HepG2 (cell line): Measurements from ENCODE around the gene ATRAID. TPM values are rescaled to one million over a fixed set of nuclear protein-coding genes. Genes with fewer than 3 reads are reported as not detected.
A peak's percentile ranks its signal among the peaks of the same experiment; 100 is the strongest.

Source experiments
- AHR ChIP-seq: IDR thresholded peaks from 2 replicates; pipeline ENCODE4 v1.6.1; 2018; ENCODE audit warnings: missing genetic modification reagents, missing compliant biosample characterization
- ARNT ChIP-seq: fragments of 450-650 bp; IDR thresholded peaks from 2 replicates; pipeline ENCODE4 v1.6.1; 2017
- GTF2F1 ChIP-seq: fragments of 150-350 bp; IDR thresholded peaks from 2 replicates; pipeline ENCODE4 v1.6.1; 2014; ENCODE audit warnings: low read length
- HDAC6 ChIP-seq: fragments of 200-600 bp; sonication (generic); IDR thresholded peaks from 2 replicates; pipeline ENCODE4 v1.7.0; 2017; ENCODE audit warnings: mild to moderate bottlenecking, antibody characterized with exemption, low read length, low read depth
- KDM1A ChIP-seq: IDR thresholded peaks from 2 replicates; pipeline ENCODE4 v1.6.1; 2016; ENCODE audit warnings: missing compliant biosample characterization
- KDM3A ChIP-seq: IDR thresholded peaks from 2 replicates; pipeline ENCODE4 v1.6.1; 2018; ENCODE audit warnings: low read depth, missing compliant biosample characterization
- MAFF ChIP-seq: IDR thresholded peaks from 2 replicates; pipeline ENCODE4 v1.6.1; 2011; ENCODE audit warnings: low read depth, low read length, improper control_type of control experiment
- MTF1 ChIP-seq: sonication (generic); formaldehyde crosslinking; IDR thresholded peaks from 2 replicates; pipeline ENCODE4 v1.5.0; 2020; ENCODE audit warnings: missing genetic modification reagents
- ONECUT2 ChIP-seq: sonication (generic); formaldehyde crosslinking; IDR thresholded peaks from 2 replicates; pipeline ENCODE4 v1.4.0; 2020; ENCODE audit warnings: missing genetic modification reagents
- SMAD9 ChIP-seq: sonication (generic); formaldehyde crosslinking; IDR thresholded peaks from 2 replicates; pipeline ENCODE4 v1.5.1; 2020; ENCODE audit warnings: mild to moderate bottlenecking, missing genetic modification reagents
- STAT5B ChIP-seq: sonication (generic); formaldehyde crosslinking; IDR thresholded peaks from 2 replicates; pipeline ENCODE4 v1.4.0; 2020; ENCODE audit warnings: missing genetic modification reagents
- TBP ChIP-seq: sonication (generic); formaldehyde crosslinking; IDR thresholded peaks from 2 replicates; pipeline ENCODE4 v1.5.0; 2020; ENCODE audit warnings: missing genetic modification reagents
- ZMYM2 ChIP-seq: sonication (generic); formaldehyde crosslinking; IDR thresholded peaks from 2 replicates; pipeline ENCODE4 v1.8.0; 2022; ENCODE audit warnings: mild to moderate bottlenecking, missing genetic modification reagents
- ZNF251 ChIP-seq: sonication (generic); formaldehyde crosslinking; IDR thresholded peaks from 2 replicates; pipeline ENCODE4 v1.9.0; 2021; ENCODE audit warnings: mild to moderate bottlenecking, missing genetic modification reagents
- ZNF282 ChIP-seq: fragments of 450-650 bp; IDR thresholded peaks from 2 replicates; pipeline ENCODE4 v1.6.1; 2018; ENCODE audit not compliant: partially characterized antibody
- ZNF34 ChIP-seq: sonication (generic); formaldehyde crosslinking; IDR thresholded peaks from 2 replicates; pipeline ENCODE4 v1.4.0; 2020; ENCODE audit warnings: mild to moderate bottlenecking, missing genetic modification reagents, borderline replicate concordance
- ZNF703 ChIP-seq: sonication (generic); formaldehyde crosslinking; IDR thresholded peaks from 2 replicates; pipeline ENCODE4 v1.5.1; 2020; ENCODE audit warnings: missing genetic modification reagents, mild to moderate bottlenecking, moderate library complexity, borderline replicate concordance
- polyA plus RNA-seq, 8 experiments: library from polyadenylated mRNA; depleted of rRNA in 3 of 8; stranded (reverse) in 7 of 8; unstranded in 1 of 8; fragments of >200 nt; fragmentation: Illumina TruSeq in 4 of 8; extraction: Trizol in 4 of 8; gene quantifications; 2 replicates each; pipeline versions ENCODE4 v1.2.1 to v1.2.3, GENCODE V29; 2011 to 2016; ENCODE audit warnings: low read depth in 4 of 8, missing spikeins in 1 of 8, mixed read lengths in 1 of 8; ENCODE audit not compliant: insufficient read depth in 1 of 8
- total RNA-seq, 5 experiments: library from RNA; depleted of rRNA; stranded (reverse); fragments of >200 nt; fragmentation: Illumina TruSeq; extraction: Trizol; gene quantifications; 2 replicates each; pipeline ENCODE4 v1.2.3, GENCODE V29; 2016; ENCODE audit warnings: low read depth in 1 of 5
- TF ChIP-seq, protein P1 (sequence below): sonication (generic); formaldehyde crosslinking; IDR thresholded peaks from 2 replicates; pipeline ENCODE4 v1.9.0; 2021; ENCODE audit warnings: missing genetic modification reagents, borderline replicate concordance
- TF ChIP-seq, protein P2 (sequence below): sonication (generic); formaldehyde crosslinking; IDR thresholded peaks from 2 replicates; pipeline ENCODE4 v1.5.0; 2020; ENCODE audit warnings: mild to moderate bottlenecking, missing genetic modification reagents

The ATRAID gene
- total and polyA plus RNA-seq, 2 of the 13 experiments (the other 11 are each of a cell fraction or from before 2014, with no cell fraction given), result 207 to 382 TPM

DNA sequence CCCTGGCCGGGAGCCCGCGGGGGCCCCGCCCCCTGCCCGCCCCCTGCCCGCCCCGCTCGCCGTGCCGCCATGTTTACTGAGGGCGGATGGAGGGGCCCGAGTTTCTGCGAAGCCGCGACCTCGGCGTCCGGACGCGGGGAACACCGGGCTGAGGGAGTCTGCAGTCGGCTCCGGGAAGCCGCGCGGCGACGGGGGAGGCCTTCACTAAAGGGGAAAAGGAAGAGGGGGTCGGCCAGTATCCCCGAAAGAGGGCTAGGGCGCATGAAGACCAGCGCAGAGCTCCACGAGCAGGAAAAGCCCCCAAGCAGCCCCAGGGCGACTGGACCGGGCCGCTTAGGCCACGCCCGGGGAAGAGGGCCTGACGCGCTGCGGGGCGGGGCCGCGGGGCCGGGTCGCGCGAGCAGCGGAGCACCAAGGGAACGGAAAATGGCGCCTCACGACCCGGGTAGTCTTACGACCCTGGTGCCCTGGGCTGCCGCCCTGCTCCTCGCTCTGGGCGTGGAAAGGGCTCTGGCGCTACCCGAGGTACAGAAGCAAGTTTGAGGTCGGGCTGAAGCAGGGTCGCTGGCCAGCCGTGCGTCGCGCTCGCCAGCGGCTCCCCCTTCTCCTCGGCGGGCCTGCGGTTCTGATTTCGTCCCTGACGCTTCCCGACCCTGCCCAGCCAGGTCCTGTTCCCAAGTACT is at the start of gene ATRAID, which contains the start of gene SLC5A6 (continued):
- TF ChIP-seq, protein P1, sequence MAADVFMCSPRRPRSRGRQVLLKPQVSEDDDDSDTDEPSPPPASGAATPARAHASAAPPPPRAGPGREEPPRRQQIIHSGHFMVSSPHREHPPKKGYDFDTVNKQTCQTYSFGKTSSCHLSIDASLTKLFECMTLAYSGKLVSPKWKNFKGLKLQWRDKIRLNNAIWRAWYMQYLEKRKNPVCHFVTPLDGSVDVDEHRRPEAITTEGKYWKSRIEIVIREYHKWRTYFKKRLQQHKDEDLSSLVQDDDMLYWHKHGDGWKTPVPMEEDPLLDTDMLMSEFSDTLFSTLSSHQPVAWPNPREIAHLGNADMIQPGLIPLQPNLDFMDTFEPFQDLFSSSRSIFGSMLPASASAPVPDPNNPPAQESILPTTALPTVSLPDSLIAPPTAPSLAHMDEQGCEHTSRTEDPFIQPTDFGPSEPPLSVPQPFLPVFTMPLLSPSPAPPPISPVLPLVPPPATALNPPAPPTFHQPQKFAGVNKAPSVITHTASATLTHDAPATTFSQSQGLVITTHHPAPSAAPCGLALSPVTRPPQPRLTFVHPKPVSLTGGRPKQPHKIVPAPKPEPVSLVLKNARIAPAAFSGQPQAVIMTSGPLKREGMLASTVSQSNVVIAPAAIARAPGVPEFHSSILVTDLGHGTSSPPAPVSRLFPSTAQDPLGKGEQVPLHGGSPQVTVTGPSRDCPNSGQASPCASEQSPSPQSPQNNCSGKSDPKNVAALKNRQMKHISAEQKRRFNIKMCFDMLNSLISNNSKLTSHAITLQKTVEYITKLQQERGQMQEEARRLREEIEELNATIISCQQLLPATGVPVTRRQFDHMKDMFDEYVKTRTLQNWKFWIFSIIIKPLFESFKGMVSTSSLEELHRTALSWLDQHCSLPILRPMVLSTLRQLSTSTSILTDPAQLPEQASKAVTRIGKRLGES (CRISPR knock-in tag), result no peak; the same call in 1 of the 2 replicates
- TF ChIP-seq ZMYM2 (no peak), ARNT (no peak), HDAC6 (no peak), KDM1A (CRISPR knock-in tag) (0 out of 2 replicates have a peak, but pooled peaks have one; percentile 19), ZNF282 (no peak), ZNF251 (CRISPR knock-in tag) (no peak), AHR (CRISPR knock-in tag) (peak; percentile 79; the same call in 1 of the 2 replicates), ZNF34 (CRISPR knock-in tag) (peak; percentile 93), SMAD9 (CRISPR knock-in tag) (no peak), ZNF703 (peak; percentile 74; the same call in 1 of the 2 replicates), TBP (peak; percentile 89; the same call in 1 of the 2 replicates), GTF2F1 (peak; percentile 47; the same call in 1 of the 2 replicates), ONECUT2 (CRISPR knock-in tag) (no peak), MAFF (no peak), STAT5B (CRISPR knock-in tag) (peak; percentile 74; the same call in 1 of the 2 replicates), KDM3A (CRISPR knock-in tag) (no peak; the same call in 1 of the 2 replicates), MTF1 (peak; percentile 77)
- TF ChIP-seq, protein P2, sequence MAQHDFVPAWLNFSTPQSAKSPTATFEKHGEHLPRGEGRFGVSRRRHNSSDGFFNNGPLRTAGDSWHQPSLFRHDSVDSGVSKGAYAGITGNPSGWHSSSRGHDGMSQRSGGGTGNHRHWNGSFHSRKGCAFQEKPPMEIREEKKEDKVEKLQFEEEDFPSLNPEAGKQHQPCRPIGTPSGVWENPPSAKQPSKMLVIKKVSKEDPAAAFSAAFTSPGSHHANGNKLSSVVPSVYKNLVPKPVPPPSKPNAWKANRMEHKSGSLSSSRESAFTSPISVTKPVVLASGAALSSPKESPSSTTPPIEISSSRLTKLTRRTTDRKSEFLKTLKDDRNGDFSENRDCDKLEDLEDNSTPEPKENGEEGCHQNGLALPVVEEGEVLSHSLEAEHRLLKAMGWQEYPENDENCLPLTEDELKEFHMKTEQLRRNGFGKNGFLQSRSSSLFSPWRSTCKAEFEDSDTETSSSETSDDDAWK (CRISPR knock-in tag), result no peak
